Astrocyte of the cerebellum (primary cell): ENCODE measurements around the gene PTGDR.

Experiments used
- DNase-seq: peaks from one replicate; pipeline ENCODE4 v3.0.0-alpha.2; 2011; ENCODE audit warnings: low read depth
- H3K4me3 ChIP-seq: 2 replicates; pipeline ENCODE4 v1.5.1; 2011; ENCODE audit warnings: mild to moderate bottlenecking, low read depth, low read length, moderate library complexity
- CTCF ChIP-seq: IDR thresholded peaks from 2 replicates; pipeline ENCODE4 v1.5.1; 2012; ENCODE audit warnings: low read length, low read depth, moderate library complexity, mild to moderate bottlenecking; ENCODE audit errors: missing control alignments
- in situ Hi-C: cut with HindIII; loops from 2 replicates; pipeline ENCODE4 v1.10.0; 2017; ENCODE audit warnings: low sequenced_read_pairs

The PTGDR gene

GRCh38 chr14:52269100-52269499 lies 1.6 kb downstream of the PTGDR start:
- in situ Hi-C loops: no loop called here
- DNase-seq: no peak
- H3K4me3 ChIP-seq: peak overlapping the region; percentile 24
- no peak for TF ChIP-seq CTCF

GRCh38 chr14:52269982-52270381 lies 2.5 kb downstream of the PTGDR start:
- no peak overlapping the region for H3K4me3 ChIP-seq
- in situ Hi-C loops: no loop called here
- TF ChIP-seq CTCF: no peak
- no peak for DNase-seq

GRCh38 chr14:52271538-52271937 lies 4.0 kb downstream of the PTGDR start:
- no peak for DNase-seq
- in situ Hi-C loops: no loop called here
- TF ChIP-seq CTCF: no peak
- no peak overlapping the region for H3K4me3 ChIP-seq

GRCh38 chr14:52272375-52272774 lies 4.9 kb downstream of the PTGDR start:
- peak; percentile 30 for TF ChIP-seq CTCF
- no peak overlapping the region for H3K4me3 ChIP-seq
- in situ Hi-C loops: no loop called here
- no peak for DNase-seq

- DNase-seq: no peak
- H3K4me3 ChIP-seq: no peak overlapping the region
- in situ Hi-C loops: no loop called here
- TF ChIP-seq CTCF: no peak
Observed at GRCh38 chr14:52275372-52275771, 7.9 kb downstream of the PTGDR start.

- TF ChIP-seq CTCF: no peak
- no peak for DNase-seq
- in situ Hi-C loops: no loop called here
- H3K4me3 ChIP-seq: no peak overlapping the region
Observed at GRCh38 chr14:52277552-52277951, 10.1 kb downstream of the PTGDR start.

GRCh38 chr14:52279408-52279807 lies 11.9 kb downstream of the PTGDR start:
- no peak for TF ChIP-seq CTCF
- in situ Hi-C loops: no loop called here
- DNase-seq: no peak
- no peak overlapping the region for H3K4me3 ChIP-seq
